HEK293 (cell line): Measurements from ENCODE around the gene LIN54.

Experiments
- BCL11B ChIP-seq: fragments of 450-650 bp; formaldehyde crosslinking; IDR thresholded peaks from 2 replicates; pipeline ENCODE4 v1.5.1; 2016; ENCODE audit warnings: low read depth, missing biosample characterization, missing genetic modification characterization
- MEIS1 ChIP-seq: sonication (generic); formaldehyde crosslinking; IDR thresholded peaks from 2 replicates; pipeline ENCODE4 v1.8.1; 2022; ENCODE audit warnings: missing genetic modification reagents, mild to moderate bottlenecking, borderline replicate concordance
- OSR2 ChIP-seq: fragments of 450-650 bp; formaldehyde crosslinking; IDR thresholded peaks from 2 replicates; pipeline ENCODE4 v1.5.1; 2016; ENCODE audit warnings: missing biosample characterization, missing genetic modification characterization
- SP2 ChIP-seq: fragments of 450-650 bp; formaldehyde crosslinking; IDR thresholded peaks from 2 replicates; pipeline ENCODE4 v1.5.1; 2016; ENCODE audit warnings: missing biosample characterization, missing genetic modification characterization
- ZBTB1 ChIP-seq: fragments of 450-650 bp; formaldehyde crosslinking; IDR thresholded peaks from 2 replicates; pipeline ENCODE4 v1.5.1; 2016; ENCODE audit warnings: missing biosample characterization, missing genetic modification characterization
- ZBTB7A ChIP-seq: fragments of 450-650 bp; formaldehyde crosslinking; IDR thresholded peaks from 2 replicates; pipeline ENCODE4 v1.5.1; 2016; ENCODE audit warnings: low read depth, missing biosample characterization, missing genetic modification characterization
- ZFP3 ChIP-seq: fragments of 450-650 bp; formaldehyde crosslinking; IDR thresholded peaks from 2 replicates; pipeline ENCODE4 v1.5.1; 2016; ENCODE audit warnings: low read depth, missing biosample characterization, missing genetic modification characterization
- ZNF169 ChIP-seq: fragments of 450-650 bp; formaldehyde crosslinking; IDR thresholded peaks from 2 replicates; pipeline ENCODE4 v1.5.1; 2016; ENCODE audit warnings: missing biosample characterization, missing genetic modification characterization
- ZNF214 ChIP-seq: fragments of 450-650 bp; formaldehyde crosslinking; IDR thresholded peaks from 2 replicates; pipeline ENCODE4 v1.5.1; 2017; ENCODE audit warnings: missing biosample characterization, mild to moderate bottlenecking, missing genetic modification characterization, borderline replicate concordance
- ZNF221 ChIP-seq: fragments of 450-650 bp; formaldehyde crosslinking; IDR thresholded peaks from 2 replicates; pipeline ENCODE4 v1.5.1; 2017; ENCODE audit warnings: missing biosample characterization, missing genetic modification characterization, borderline replicate concordance
- ZNF24 ChIP-seq: fragments of 450-650 bp; formaldehyde crosslinking; IDR thresholded peaks from 2 replicates; pipeline ENCODE4 v1.5.1; 2016; ENCODE audit warnings: missing biosample characterization, missing genetic modification characterization
- ZNF335 ChIP-seq: fragments of 450-650 bp; formaldehyde crosslinking; conservative IDR thresholded peaks from 2 replicates; pipeline ENCODE4 v1.5.1; 2016; ENCODE audit warnings: missing biosample characterization, missing genetic modification characterization
- ZNF416 ChIP-seq: fragments of 450-650 bp; formaldehyde crosslinking; IDR thresholded peaks from 2 replicates; pipeline ENCODE4 v1.5.1; 2016; ENCODE audit warnings: missing biosample characterization, missing genetic modification characterization
- ZNF426 ChIP-seq: fragments of 450-650 bp; formaldehyde crosslinking; IDR thresholded peaks from 2 replicates; pipeline ENCODE4 v1.5.1; 2017; ENCODE audit warnings: missing biosample characterization, missing genetic modification characterization, mild to moderate bottlenecking, inconsistent platforms, moderate library complexity
- ZNF433 ChIP-seq: fragments of 450-650 bp; formaldehyde crosslinking; IDR thresholded peaks from 2 replicates; pipeline ENCODE4 v1.5.1; 2016; ENCODE audit warnings: missing biosample characterization, missing genetic modification characterization, low read depth
- ZNF555 ChIP-seq: fragments of 450-650 bp; formaldehyde crosslinking; conservative IDR thresholded peaks from 2 replicates; pipeline ENCODE4 v1.5.1; 2017; ENCODE audit warnings: missing biosample characterization, mild to moderate bottlenecking, missing genetic modification characterization, inconsistent platforms
- ZNF660 ChIP-seq: fragments of 450-650 bp; IDR thresholded peaks from 2 replicates; pipeline ENCODE4 v1.5.1; 2018; ENCODE audit warnings: missing biosample characterization, mild to moderate bottlenecking, missing genetic modification characterization
- ZNF707 ChIP-seq: fragments of 450-650 bp; formaldehyde crosslinking; IDR thresholded peaks from 2 replicates; pipeline ENCODE4 v1.5.1; 2016; ENCODE audit warnings: missing biosample characterization, missing genetic modification characterization
- ZNF777 ChIP-seq: fragments of 450-650 bp; formaldehyde crosslinking; IDR thresholded peaks from 2 replicates; pipeline ENCODE4 v1.5.1; 2017; ENCODE audit warnings: missing biosample characterization, missing genetic modification characterization, borderline replicate concordance
- ZNF837 ChIP-seq: fragments of 450-650 bp; formaldehyde crosslinking; IDR thresholded peaks from 2 replicates; pipeline ENCODE4 v1.5.1; 2016; ENCODE audit warnings: missing biosample characterization, missing genetic modification characterization
- TF ChIP-seq, protein P1 (sequence below): sonication (generic); formaldehyde crosslinking; IDR thresholded peaks from 2 replicates; pipeline ENCODE4 v1.8.1; 2022; ENCODE audit warnings: mild to moderate bottlenecking, moderate library complexity, missing genetic modification reagents
- TF ChIP-seq, protein P2 (sequence below): fragments of 450-650 bp; formaldehyde crosslinking; IDR thresholded peaks from 2 replicates; pipeline ENCODE4 v1.5.1; 2016; ENCODE audit warnings: missing biosample characterization, missing genetic modification characterization
- TF ChIP-seq, protein P3 (sequence below): fragments of 450-650 bp; formaldehyde crosslinking; IDR thresholded peaks from 2 replicates; pipeline ENCODE4 v1.5.1; 2016; ENCODE audit warnings: missing biosample characterization, missing genetic modification characterization, low read depth
- TF ChIP-seq, protein P4 (sequence below): fragments of 450-650 bp; formaldehyde crosslinking; IDR thresholded peaks from 2 replicates; pipeline ENCODE4 v1.5.1; 2016; ENCODE audit warnings: missing biosample characterization, missing genetic modification characterization
- TF ChIP-seq, protein P5 (sequence below): fragments of 450-650 bp; formaldehyde crosslinking; IDR thresholded peaks from 2 replicates; pipeline ENCODE4 v1.5.1; 2016; ENCODE audit warnings: missing biosample characterization, missing genetic modification characterization
- TF ChIP-seq, protein P6 (sequence below): fragments of 450-650 bp; formaldehyde crosslinking; conservative IDR thresholded peaks from 2 replicates; pipeline ENCODE4 v1.5.1; 2016; ENCODE audit warnings: low read depth, missing biosample characterization, missing genetic modification characterization
- TF ChIP-seq, protein P7 (sequence below): fragments of 450-650 bp; formaldehyde crosslinking; IDR thresholded peaks from 2 replicates; pipeline ENCODE4 v1.5.1; 2017; ENCODE audit warnings: missing biosample characterization, missing genetic modification characterization

The LIN54 gene

DNA sequence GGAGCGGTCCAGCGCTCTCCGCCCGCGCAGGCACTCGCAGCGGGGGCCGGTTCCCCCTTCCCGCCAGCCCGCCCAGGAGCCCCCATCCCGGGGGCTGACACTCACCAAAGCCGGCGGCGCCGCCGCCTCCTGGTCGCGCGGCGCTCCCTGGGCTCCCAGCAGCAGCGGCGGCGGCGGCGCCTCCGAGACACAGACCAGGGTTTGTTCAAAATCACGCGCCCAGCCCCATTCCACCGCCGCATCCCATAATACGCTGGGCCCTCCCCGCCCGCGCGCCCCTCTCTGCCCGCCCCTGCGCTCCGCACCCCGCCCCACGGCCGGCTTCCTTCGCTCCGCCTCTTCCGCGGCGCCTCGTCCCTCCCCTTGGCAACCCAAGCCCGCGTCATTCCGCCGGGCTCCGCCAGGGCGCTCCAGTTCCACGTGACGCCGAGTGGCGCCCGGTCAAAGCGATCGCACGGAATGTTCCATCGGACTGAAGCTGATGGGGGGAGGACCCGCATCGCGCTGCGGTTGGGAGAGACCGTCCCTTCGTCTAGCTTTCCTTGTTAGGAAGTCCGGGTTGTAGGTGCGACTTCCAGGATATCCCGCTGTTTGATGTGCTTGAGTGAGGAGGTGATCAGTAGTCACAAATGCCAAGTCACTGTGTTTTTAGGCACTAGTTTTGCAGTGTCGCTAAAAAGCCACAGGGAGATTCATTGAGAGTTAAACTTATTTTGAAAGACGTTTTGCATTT lies 2.2 kb upstream of the LIN54 start (continued):
- TF ChIP-seq ZBTB7A (tag by site-specific recombination) (no peak), ZNF169 (tag by site-specific recombination) (no peak), ZBTB1 (0 out of 2 replicates have a peak, but pooled peaks have one; percentile 41), SP2 (peak; percentile 92), ZFP3 (no peak), ZNF777 (no peak), ZNF837 (no peak), BCL11B (no peak), ZNF24 (peak; percentile 79), ZNF707 (tag by site-specific recombination) (no peak), ZNF660 (tag by site-specific recombination) (peak; percentile 66), ZNF335 (no peak), OSR2 (tag by site-specific recombination) (0 out of 2 replicates have a peak, but pooled peaks have one; percentile 17), ZNF555 (no peak), ZNF426 (no peak), ZNF221 (tag by site-specific recombination) (no peak), MEIS1 (CRISPR knock-in tag) (no peak), ZNF433 (tag by site-specific recombination) (no peak), ZNF214 (no peak), ZNF416 (tag by site-specific recombination) (no peak)
- TF ChIP-seq, protein P1, sequence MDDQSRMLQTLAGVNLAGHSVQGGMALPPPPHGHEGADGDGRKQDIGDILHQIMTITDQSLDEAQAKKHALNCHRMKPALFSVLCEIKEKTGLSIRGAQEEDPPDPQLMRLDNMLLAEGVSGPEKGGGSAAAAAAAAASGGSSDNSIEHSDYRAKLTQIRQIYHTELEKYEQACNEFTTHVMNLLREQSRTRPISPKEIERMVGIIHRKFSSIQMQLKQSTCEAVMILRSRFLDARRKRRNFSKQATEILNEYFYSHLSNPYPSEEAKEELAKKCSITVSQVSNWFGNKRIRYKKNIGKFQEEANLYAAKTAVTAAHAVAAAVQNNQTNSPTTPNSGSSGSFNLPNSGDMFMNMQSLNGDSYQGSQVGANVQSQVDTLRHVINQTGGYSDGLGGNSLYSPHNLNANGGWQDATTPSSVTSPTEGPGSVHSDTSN (CRISPR knock-in tag): 0 out of 2 replicates have a peak, but pooled peaks have one; percentile 17
- TF ChIP-seq, protein P2, sequence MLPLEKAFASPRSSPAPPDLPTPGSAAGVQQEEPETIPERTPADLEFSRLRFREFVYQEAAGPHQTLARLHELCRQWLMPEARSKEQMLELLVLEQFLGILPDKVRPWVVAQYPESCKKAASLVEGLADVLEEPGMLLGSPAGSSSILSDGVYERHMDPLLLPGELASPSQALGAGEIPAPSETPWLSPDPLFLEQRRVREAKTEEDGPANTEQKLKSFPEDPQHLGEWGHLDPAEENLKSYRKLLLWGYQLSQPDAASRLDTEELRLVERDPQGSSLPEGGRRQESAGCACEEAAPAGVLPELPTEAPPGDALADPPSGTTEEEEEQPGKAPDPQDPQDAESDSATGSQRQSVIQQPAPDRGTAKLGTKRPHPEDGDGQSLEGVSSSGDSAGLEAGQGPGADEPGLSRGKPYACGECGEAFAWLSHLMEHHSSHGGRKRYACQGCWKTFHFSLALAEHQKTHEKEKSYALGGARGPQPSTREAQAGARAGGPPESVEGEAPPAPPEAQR (tag by site-specific recombination): no peak
- TF ChIP-seq, protein P3, sequence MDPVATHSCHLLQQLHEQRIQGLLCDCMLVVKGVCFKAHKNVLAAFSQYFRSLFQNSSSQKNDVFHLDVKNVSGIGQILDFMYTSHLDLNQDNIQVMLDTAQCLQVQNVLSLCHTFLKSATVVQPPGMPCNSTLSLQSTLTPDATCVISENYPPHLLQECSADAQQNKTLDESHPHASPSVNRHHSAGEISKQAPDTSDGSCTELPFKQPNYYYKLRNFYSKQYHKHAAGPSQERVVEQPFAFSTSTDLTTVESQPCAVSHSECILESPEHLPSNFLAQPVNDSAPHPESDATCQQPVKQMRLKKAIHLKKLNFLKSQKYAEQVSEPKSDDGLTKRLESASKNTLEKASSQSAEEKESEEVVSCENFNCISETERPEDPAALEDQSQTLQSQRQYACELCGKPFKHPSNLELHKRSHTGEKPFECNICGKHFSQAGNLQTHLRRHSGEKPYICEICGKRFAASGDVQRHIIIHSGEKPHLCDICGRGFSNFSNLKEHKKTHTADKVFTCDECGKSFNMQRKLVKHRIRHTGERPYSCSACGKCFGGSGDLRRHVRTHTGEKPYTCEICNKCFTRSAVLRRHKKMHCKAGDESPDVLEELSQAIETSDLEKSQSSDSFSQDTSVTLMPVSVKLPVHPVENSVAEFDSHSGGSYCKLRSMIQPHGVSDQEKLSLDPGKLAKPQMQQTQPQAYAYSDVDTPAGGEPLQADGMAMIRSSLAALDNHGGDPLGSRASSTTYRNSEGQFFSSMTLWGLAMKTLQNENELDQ (tag by site-specific recombination): no peak
- TF ChIP-seq, protein P4, sequence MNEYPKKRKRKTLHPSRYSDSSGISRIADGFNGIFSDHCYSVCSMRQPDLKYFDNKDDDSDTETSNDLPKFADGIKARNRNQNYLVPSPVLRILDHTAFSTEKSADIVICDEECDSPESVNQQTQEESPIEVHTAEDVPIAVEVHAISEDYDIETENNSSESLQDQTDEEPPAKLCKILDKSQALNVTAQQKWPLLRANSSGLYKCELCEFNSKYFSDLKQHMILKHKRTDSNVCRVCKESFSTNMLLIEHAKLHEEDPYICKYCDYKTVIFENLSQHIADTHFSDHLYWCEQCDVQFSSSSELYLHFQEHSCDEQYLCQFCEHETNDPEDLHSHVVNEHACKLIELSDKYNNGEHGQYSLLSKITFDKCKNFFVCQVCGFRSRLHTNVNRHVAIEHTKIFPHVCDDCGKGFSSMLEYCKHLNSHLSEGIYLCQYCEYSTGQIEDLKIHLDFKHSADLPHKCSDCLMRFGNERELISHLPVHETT: no peak
- TF ChIP-seq, protein P5, sequence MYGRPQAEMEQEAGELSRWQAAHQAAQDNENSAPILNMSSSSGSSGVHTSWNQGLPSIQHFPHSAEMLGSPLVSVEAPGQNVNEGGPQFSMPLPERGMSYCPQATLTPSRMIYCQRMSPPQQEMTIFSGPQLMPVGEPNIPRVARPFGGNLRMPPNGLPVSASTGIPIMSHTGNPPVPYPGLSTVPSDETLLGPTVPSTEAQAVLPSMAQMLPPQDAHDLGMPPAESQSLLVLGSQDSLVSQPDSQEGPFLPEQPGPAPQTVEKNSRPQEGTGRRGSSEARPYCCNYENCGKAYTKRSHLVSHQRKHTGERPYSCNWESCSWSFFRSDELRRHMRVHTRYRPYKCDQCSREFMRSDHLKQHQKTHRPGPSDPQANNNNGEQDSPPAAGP (tag by site-specific recombination): peak; percentile 69; the same call in 1 of the 2 replicates
- TF ChIP-seq, protein P6, sequence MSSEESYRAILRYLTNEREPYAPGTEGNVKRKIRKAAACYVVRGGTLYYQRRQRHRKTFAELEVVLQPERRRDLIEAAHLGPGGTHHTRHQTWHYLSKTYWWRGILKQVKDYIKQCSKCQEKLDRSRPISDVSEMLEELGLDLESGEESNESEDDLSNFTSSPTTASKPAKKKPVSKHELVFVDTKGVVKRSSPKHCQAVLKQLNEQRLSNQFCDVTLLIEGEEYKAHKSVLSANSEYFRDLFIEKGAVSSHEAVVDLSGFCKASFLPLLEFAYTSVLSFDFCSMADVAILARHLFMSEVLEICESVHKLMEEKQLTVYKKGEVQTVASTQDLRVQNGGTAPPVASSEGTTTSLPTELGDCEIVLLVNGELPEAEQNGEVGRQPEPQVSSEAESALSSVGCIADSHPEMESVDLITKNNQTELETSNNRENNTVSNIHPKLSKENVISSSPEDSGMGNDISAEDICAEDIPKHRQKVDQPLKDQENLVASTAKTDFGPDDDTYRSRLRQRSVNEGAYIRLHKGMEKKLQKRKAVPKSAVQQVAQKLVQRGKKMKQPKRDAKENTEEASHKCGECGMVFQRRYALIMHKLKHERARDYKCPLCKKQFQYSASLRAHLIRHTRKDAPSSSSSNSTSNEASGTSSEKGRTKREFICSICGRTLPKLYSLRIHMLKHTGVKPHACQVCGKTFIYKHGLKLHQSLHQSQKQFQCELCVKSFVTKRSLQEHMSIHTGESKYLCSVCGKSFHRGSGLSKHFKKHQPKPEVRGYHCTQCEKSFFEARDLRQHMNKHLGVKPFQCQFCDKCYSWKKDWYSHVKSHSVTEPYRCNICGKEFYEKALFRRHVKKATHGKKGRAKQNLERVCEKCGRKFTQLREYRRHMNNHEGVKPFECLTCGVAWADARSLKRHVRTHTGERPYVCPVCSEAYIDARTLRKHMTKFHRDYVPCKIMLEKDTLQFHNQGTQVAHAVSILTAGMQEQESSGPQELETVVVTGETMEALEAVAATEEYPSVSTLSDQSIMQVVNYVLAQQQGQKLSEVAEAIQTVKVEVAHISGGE (tag by site-specific recombination): peak; percentile 76
- TF ChIP-seq, protein P7, sequence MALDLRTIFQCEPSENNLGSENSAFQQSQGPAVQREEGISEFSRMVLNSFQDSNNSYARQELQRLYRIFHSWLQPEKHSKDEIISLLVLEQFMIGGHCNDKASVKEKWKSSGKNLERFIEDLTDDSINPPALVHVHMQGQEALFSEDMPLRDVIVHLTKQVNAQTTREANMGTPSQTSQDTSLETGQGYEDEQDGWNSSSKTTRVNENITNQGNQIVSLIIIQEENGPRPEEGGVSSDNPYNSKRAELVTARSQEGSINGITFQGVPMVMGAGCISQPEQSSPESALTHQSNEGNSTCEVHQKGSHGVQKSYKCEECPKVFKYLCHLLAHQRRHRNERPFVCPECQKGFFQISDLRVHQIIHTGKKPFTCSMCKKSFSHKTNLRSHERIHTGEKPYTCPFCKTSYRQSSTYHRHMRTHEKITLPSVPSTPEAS (tag by site-specific recombination): no peak
